Fibroblast of villous mesenchyme (primary cell): ENCODE measurements around the gene TMA7B. TPM values are rescaled to one million over a fixed set of nuclear protein-coding genes. Genes with fewer than 3 reads are reported as not detected.

ENCODE experiments used
- DNase-seq: peaks from one replicate; pipeline ENCODE4 v3.0.0-alpha.2; 2010; ENCODE audit warnings: low read depth
- H3K4me3 ChIP-seq: 2 replicates; pipeline ENCODE4 v1.5.1; 2011; ENCODE audit warnings: low read depth, mild to moderate bottlenecking, low read length
- CTCF ChIP-seq: IDR thresholded peaks from 2 replicates; pipeline ENCODE4 v1.5.1; 2012; ENCODE audit warnings: low read depth, mild to moderate bottlenecking, low read length; ENCODE audit not compliant: insufficient read depth
- total RNA-seq: library from RNA; depleted of rRNA; stranded (reverse); fragments of >200 nt; gene quantifications from 2 replicates; pipeline ENCODE4 v1.2.3, GENCODE V29; 2012

TMA7B gene
- total RNA-seq, 1 donor, result not detected

DNA sequence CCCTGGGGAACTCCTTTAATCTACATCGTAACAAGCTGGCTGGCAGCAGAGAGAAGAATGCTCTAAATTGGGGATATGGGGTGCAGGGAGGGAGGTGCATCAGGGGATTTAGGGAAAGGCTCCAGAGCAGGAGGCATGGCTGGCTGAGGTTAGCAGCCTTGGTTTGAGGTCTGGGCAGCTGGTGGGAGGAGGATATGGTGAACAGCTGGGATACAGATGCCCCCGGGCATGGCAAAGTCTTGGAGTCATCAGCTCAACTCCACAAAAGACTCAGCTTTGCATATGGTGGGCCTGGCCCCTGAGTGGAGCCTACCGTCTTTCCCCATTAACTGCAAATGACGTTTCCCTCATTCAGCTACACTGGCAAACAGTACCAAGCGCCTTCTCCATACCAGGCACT lies 40.0 kb downstream of the TMA7B start:
- TF ChIP-seq CTCF, result no peak

GRCh38 chr22:40001106-40001505 lies 40.9 kb downstream of the TMA7B start:
- H3K4me3 ChIP-seq, result no peak overlapping the region
- DNase-seq, result no peak
- no peak for TF ChIP-seq CTCF

More for the DNA sequence above, 40.0 kb downstream of the TMA7B start:
- no peak for DNase-seq
- H3K4me3 ChIP-seq, result no peak overlapping the region

GRCh38 chr22:40001800-40002577 lies 41.8 kb downstream of the TMA7B start:
- H3K4me3 ChIP-seq, result no peak overlapping the region
- TF ChIP-seq CTCF, result no peak
- no peak for DNase-seq

- TF ChIP-seq CTCF, result no peak
- no peak overlapping the region for H3K4me3 ChIP-seq
- no peak for DNase-seq
These were observed 42.9 kb downstream of the TMA7B start for GRCh38 chr22:40002935-40003715.

- no peak for TF ChIP-seq CTCF
- DNase-seq, result no peak
- H3K4me3 ChIP-seq, result no peak overlapping the region
These were observed 44.6 kb downstream of the TMA7B start for GRCh38 chr22:40004836-40005235.

DNA sequence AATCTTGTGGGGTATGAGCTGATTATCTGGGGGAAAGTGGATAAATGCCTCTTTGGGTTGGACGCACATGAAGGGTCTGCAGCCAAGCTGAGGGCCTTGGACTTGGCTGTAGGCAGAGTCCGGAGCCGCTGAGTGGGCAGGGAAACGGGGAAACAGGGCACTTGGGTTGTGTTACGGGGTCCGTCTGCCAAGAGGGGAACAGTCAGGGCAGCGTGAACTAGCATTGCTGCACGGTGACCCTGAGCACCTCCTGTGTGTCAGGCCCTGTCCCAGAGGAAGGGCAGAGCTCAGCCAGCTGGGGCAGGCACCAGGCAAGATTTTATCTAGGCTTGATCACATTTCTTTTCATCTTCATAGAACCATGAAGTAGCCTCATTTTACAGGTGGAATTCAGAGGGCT lies 46.4 kb downstream of the TMA7B start:
- no peak for TF ChIP-seq CTCF
- no peak overlapping the region for H3K4me3 ChIP-seq
- no peak for DNase-seq
